GM21528 (cell line): Measurements from ENCODE around the gene LINC00237.

Experiments
- ATAC-seq: cut with Tn5 transposase; IDR thresholded peaks from one replicate; pipeline ENCODE4 v1.9.1; 2021; ENCODE audit warnings: mild to moderate bottlenecking, moderate library complexity; ENCODE audit not compliant: unreplicated experiment, low FRiP score

LINC00237 gene

GRCh38 chr20:21052241-21052640, 53.9 kb downstream of the LINC00237 start:
- ATAC-seq, result no peak

- ATAC-seq, result no peak
Measured at GRCh38 chr20:21050710-21051109, 55.4 kb downstream of the LINC00237 start.

GRCh38 chr20:21049305-21049828, 56.8 kb downstream of the LINC00237 start:
- no peak for ATAC-seq

GRCh38 chr20:21048841-21049273, 57.3 kb downstream of the LINC00237 start:
- ATAC-seq, result no peak

- ATAC-seq, result no peak
Measured at GRCh38 chr20:21047981-21048380, 58.2 kb downstream of the LINC00237 start.

GRCh38 chr20:21046413-21047070, 59.6 kb downstream of the LINC00237 start:
- ATAC-seq, result no peak
